Kidney epithelial cell (primary cell): ENCODE measurements around the gene CCNT2. TPM values are rescaled to one million over a fixed set of nuclear protein-coding genes. Genes with fewer than 3 reads are reported as not detected.
"Not testable (repeated sequence)": the region's sequence is repeated elsewhere in the genome, so short reads cannot be mapped to it uniquely, and the experiment has no call there.

Experiments
- DNase-seq: peaks from one replicate; pipeline ENCODE4 v3.0.0-alpha.2; 2010; ENCODE audit warnings: low read depth
- H3K27me3 ChIP-seq: 2 replicates; pipeline ENCODE4 v1.6.0; 2011; ENCODE audit warnings: low read length; ENCODE audit not compliant: control insufficient read depth, insufficient read depth
- H3K36me3 ChIP-seq: 2 replicates; pipeline ENCODE4 v1.5.1; 2011; ENCODE audit warnings: low read length; ENCODE audit not compliant: control insufficient read depth, insufficient read depth
- H3K4me3 ChIP-seq: 2 replicates; pipeline ENCODE4 v1.5.1; 2011; ENCODE audit warnings: low read depth, mild to moderate bottlenecking, control low read depth, low read length
- CTCF ChIP-seq: IDR thresholded peaks from 2 replicates; pipeline ENCODE4 v1.5.1; 2011; ENCODE audit warnings: mild to moderate bottlenecking, moderate library complexity, low read length, control low read depth, inconsistent platforms; ENCODE audit not compliant: insufficient read depth, poor library complexity, severe bottlenecking
- total RNA-seq: library from RNA; depleted of rRNA; stranded (reverse); fragments of >200 nt; gene quantifications from 2 replicates; pipeline ENCODE4 v1.2.3, GENCODE V29; 2015

CCNT2 gene
- total RNA-seq, 1 donor from 2014 or later: 16.8 TPM

- Histone ChIP-seq H3K36me3 (no peaks in the 10 kb centered on the region), H3K4me3 (no peak overlapping the region), H3K27me3 (no peaks in the 10 kb centered on the region)
- TF ChIP-seq CTCF: no peak
- DNase-seq: no peak
These were observed 13.5 kb upstream of the CCNT2 start for GRCh38 chr2:134905168-134905567.

- Histone ChIP-seq H3K4me3 (no peak overlapping the region), H3K36me3 (no peaks in the 10 kb centered on the region), H3K27me3 (no peaks in the 10 kb centered on the region)
- DNase-seq: no peak
- no peak for TF ChIP-seq CTCF
These were observed 11.9 kb upstream of the CCNT2 start for GRCh38 chr2:134906726-134907125.

- not testable (repeated sequence) for H3K36me3 ChIP-seq, DNase-seq, H3K27me3 ChIP-seq, H3K4me3 ChIP-seq
These were observed 11.0 kb upstream of the CCNT2 start for GRCh38 chr2:134907441-134908116.

DNA sequence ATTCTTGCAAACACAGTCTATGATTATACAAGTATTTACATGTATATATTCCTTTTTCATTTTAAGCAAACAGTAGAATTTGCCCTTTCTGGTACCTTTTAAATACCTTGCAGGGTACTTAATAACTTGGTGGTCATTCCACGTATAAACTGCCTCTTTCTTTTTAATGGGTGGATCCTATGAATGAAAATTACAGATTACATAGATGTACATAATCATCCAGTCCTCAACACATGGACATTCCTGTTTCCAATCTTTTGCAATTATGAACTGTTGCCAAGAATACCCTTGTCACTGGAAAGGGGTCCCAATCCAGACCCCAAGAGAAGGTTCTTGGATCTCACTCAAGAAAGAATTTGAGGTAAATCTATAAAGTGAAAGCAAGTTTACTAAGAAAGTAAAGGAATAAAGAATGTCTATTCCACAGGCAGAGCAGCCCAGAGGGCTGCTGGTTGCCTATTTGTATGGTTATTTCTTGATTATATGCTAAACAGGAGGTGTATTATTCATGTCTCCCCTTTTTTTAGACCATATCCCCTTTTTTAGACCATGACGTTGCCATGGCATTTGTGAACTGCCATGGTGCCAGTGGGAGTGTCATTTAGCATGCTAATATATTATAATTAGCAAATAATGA is 7.7 kb upstream of the CCNT2 start:
- TF ChIP-seq CTCF: no peak
- DNase-seq: no peak
- Histone ChIP-seq H3K27me3 (no peaks in the 10 kb centered on the region), H3K4me3 (no peak overlapping the region), H3K36me3 (no peaks in the 10 kb centered on the region)

- H3K27me3 ChIP-seq: no peaks in the 10 kb centered on the region
- no peak for DNase-seq
- H3K36me3 ChIP-seq: no peaks in the 10 kb centered on the region
- TF ChIP-seq CTCF: no peak
- no peak overlapping the region for H3K4me3 ChIP-seq
These were observed 7.2 kb upstream of the CCNT2 start for GRCh38 chr2:134911400-134911785.

GRCh38 chr2:134912361-134912760 is 6.3 kb upstream of the CCNT2 start:
- DNase-seq: no peak
- no peaks in the 10 kb centered on the region for H3K36me3 ChIP-seq
- H3K4me3 ChIP-seq: no peak overlapping the region
- H3K27me3 ChIP-seq: no peaks in the 10 kb centered on the region
- no peak for TF ChIP-seq CTCF
